HepG2 (cell line): ENCODE data around the gene NGDN. TPM values are rescaled to one million over a fixed set of nuclear protein-coding genes. Genes with fewer than 3 reads are reported as not detected.

ENCODE experiments used
- BRD4 ChIP-seq: sonication (generic); formaldehyde crosslinking; IDR thresholded peaks from 2 replicates; pipeline ENCODE4 v1.4.0; 2020; ENCODE audit warnings: missing genetic modification reagents
- CEBPG ChIP-seq: IDR thresholded peaks from 2 replicates; pipeline ENCODE4 v1.6.1; 2016
- DBP ChIP-seq: sonication (generic); formaldehyde crosslinking; IDR thresholded peaks from 2 replicates; pipeline ENCODE4 v1.4.0; 2020; ENCODE audit warnings: missing genetic modification reagents; ENCODE audit errors: not compliant biosample characterization
- EEA1 ChIP-seq: sonication (generic); formaldehyde crosslinking; IDR thresholded peaks from 2 replicates; pipeline ENCODE4 v1.5.1; 2020; ENCODE audit warnings: mild to moderate bottlenecking, missing genetic modification reagents, borderline replicate concordance
- GTF3A ChIP-seq: sonication (generic); formaldehyde crosslinking; conservative IDR thresholded peaks from 2 replicates; pipeline ENCODE4 v1.4.0; 2020; ENCODE audit warnings: mild to moderate bottlenecking, missing genetic modification reagents
- HES4 ChIP-seq: sonication (generic); formaldehyde crosslinking; IDR thresholded peaks from 2 replicates; pipeline ENCODE4 v1.9.0; 2021; ENCODE audit warnings: mild to moderate bottlenecking, missing genetic modification reagents, borderline replicate concordance
- HIC2 ChIP-seq: sonication (generic); formaldehyde crosslinking; IDR thresholded peaks from 2 replicates; pipeline ENCODE4 v1.9.0; 2022; ENCODE audit warnings: low read depth, missing genetic modification reagents
- ISL2 ChIP-seq: sonication (generic); formaldehyde crosslinking; IDR thresholded peaks from 2 replicates; pipeline ENCODE4 v1.5.0; 2020; ENCODE audit warnings: missing genetic modification reagents
- MAFF ChIP-seq: IDR thresholded peaks from 2 replicates; pipeline ENCODE4 v1.6.1; 2011; ENCODE audit warnings: low read depth, low read length, improper control_type of control experiment
- RBAK ChIP-seq: sonication (generic); formaldehyde crosslinking; IDR thresholded peaks from 2 replicates; pipeline ENCODE4 v1.5.1; 2020; ENCODE audit warnings: mild to moderate bottlenecking, missing genetic modification reagents
- SALL1 ChIP-seq: sonication (generic); formaldehyde crosslinking; IDR thresholded peaks from 2 replicates; pipeline ENCODE4 v1.8.0; 2022; ENCODE audit warnings: mild to moderate bottlenecking, missing genetic modification reagents
- YY1 ChIP-seq: IDR thresholded peaks from 2 replicates; pipeline ENCODE4 v1.6.1; 2011; ENCODE audit warnings: low read length, low read depth, moderate library complexity, mild to moderate bottlenecking; ENCODE audit not compliant: insufficient read depth, insufficient replicate concordance
- ZBTB42 ChIP-seq: sonication (generic); formaldehyde crosslinking; IDR thresholded peaks from 2 replicates; pipeline ENCODE4 v1.5.0; 2020; ENCODE audit warnings: mild to moderate bottlenecking, missing genetic modification reagents
- ZBTB44 ChIP-seq: sonication (generic); formaldehyde crosslinking; IDR thresholded peaks from 2 replicates; pipeline ENCODE4 v1.4.0; 2020; ENCODE audit warnings: missing genetic modification reagents
- ZC3H4 ChIP-seq: sonication (generic); formaldehyde crosslinking; IDR thresholded peaks from 2 replicates; pipeline ENCODE4 v1.4.0; 2020; ENCODE audit warnings: missing genetic modification reagents, borderline replicate concordance
- ZMYM2 ChIP-seq: sonication (generic); formaldehyde crosslinking; IDR thresholded peaks from 2 replicates; pipeline ENCODE4 v1.8.0; 2022; ENCODE audit warnings: mild to moderate bottlenecking, missing genetic modification reagents
- ZMYM4 ChIP-seq: sonication (generic); formaldehyde crosslinking; IDR thresholded peaks from 2 replicates; pipeline ENCODE4 v1.8.1; 2023; ENCODE audit warnings: mild to moderate bottlenecking, missing genetic modification reagents
- ZNF232 ChIP-seq: sonication (generic); formaldehyde crosslinking; IDR thresholded peaks from 2 replicates; pipeline ENCODE4 v1.4.0; 2020; ENCODE audit warnings: missing genetic modification reagents, borderline replicate concordance
- ZNF282 ChIP-seq: fragments of 450-650 bp; IDR thresholded peaks from 2 replicates; pipeline ENCODE4 v1.6.1; 2018; ENCODE audit not compliant: partially characterized antibody
- ZNF564 ChIP-seq: sonication (generic); formaldehyde crosslinking; IDR thresholded peaks from 2 replicates; pipeline ENCODE4 v1.8.1; 2023; ENCODE audit warnings: mild to moderate bottlenecking, missing genetic modification reagents
- ZNF589 ChIP-seq: sonication (generic); formaldehyde crosslinking; conservative IDR thresholded peaks from 2 replicates; pipeline ENCODE4 v1.8.0; 2022; ENCODE audit warnings: mild to moderate bottlenecking, moderate library complexity, missing genetic modification reagents
- polyA plus RNA-seq, 8 experiments: library from polyadenylated mRNA; depleted of rRNA in 3 of 8; stranded (reverse) in 7 of 8; unstranded in 1 of 8; fragments of >200 nt; fragmentation: Illumina TruSeq in 4 of 8; extraction: Trizol in 4 of 8; gene quantifications; 2 replicates each; pipeline versions ENCODE4 v1.2.1 to v1.2.3, GENCODE V29; 2011 to 2016; ENCODE audit warnings: low read depth in 4 of 8, missing spikeins in 1 of 8, mixed read lengths in 1 of 8; ENCODE audit not compliant: insufficient read depth in 1 of 8
- total RNA-seq, 5 experiments: library from RNA; depleted of rRNA; stranded (reverse); fragments of >200 nt; fragmentation: Illumina TruSeq; extraction: Trizol; gene quantifications; 2 replicates each; pipeline ENCODE4 v1.2.3, GENCODE V29; 2016; ENCODE audit warnings: low read depth in 1 of 5
- TF ChIP-seq, protein P1 (sequence below): sonication (generic); formaldehyde crosslinking; IDR thresholded peaks from 2 replicates; pipeline ENCODE4 v1.8.1; 2023; ENCODE audit warnings: mild to moderate bottlenecking, moderate library complexity, missing genetic modification reagents

NGDN gene
- total and polyA plus RNA-seq, 2 of the 13 experiments (the other 11 are each of a cell fraction or from before 2014, with no cell fraction given) = 154 to 216 TPM

- no peak for TF ChIP-seq MAFF
- TF ChIP-seq ZMYM4 = peak; percentile 100
- TF ChIP-seq CEBPG = peak; percentile 37; the same call in 1 of the 2 replicates
- peak; percentile 52; the same call in 1 of the 2 replicates for TF ChIP-seq HIC2
- no peak for TF ChIP-seq ZNF589 (CRISPR knock-in tag)
- peak; percentile 52 for TF ChIP-seq DBP (CRISPR knock-in tag)
- peak; percentile 68 for TF ChIP-seq BRD4 (CRISPR knock-in tag)
- TF ChIP-seq SALL1 (CRISPR knock-in tag) = peak; percentile 95
- TF ChIP-seq HES4 (CRISPR knock-in tag) = peak; percentile 77; the same call in 1 of the 2 replicates
- TF ChIP-seq ZNF232 (CRISPR knock-in tag) = peak; percentile 91
- TF ChIP-seq ZNF564 = peak; percentile 85; the same call in 1 of the 2 replicates
- TF ChIP-seq EEA1 (CRISPR knock-in tag) = peak; percentile 93; the same call in 1 of the 2 replicates
- TF ChIP-seq ZBTB44 = peak; percentile 93
- TF ChIP-seq ZNF282 = no peak
- TF ChIP-seq ZMYM2 (CRISPR knock-in tag) = peak; percentile 94
- TF ChIP-seq ZC3H4 = peak; percentile 78; the same call in 1 of the 2 replicates
- TF ChIP-seq RBAK (CRISPR knock-in tag) = 0 out of 2 replicates have a peak, but pooled peaks have one; percentile 8
- peak; percentile 61 for TF ChIP-seq ISL2 (CRISPR knock-in tag)
- TF ChIP-seq, protein P1, sequence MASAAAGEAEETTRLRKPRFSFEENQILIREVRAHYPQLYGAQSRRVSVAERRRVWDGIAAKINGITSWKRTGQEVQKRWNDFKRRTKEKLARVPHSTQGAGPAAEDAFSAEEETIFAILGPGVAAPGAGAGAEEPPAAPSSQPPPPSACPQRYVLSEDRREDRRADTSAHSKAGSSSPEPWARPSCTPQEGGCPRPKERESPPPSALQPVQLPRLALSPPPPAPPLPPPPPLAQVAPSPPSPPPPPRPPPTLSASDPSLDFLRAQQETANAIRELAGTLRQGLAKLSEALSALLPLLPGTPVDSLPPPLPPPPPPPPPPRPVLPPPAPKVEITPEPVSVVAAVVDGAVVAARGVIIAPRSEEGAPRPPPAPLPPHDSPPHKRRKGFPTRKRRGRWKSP (CRISPR knock-in tag) = peak; percentile 44; the same call in 1 of the 2 replicates
- no peak for TF ChIP-seq GTF3A (CRISPR knock-in tag)
- TF ChIP-seq ZBTB42 = peak; percentile 25
- peak; percentile 99 for TF ChIP-seq YY1
Observed at GRCh38 chr14:23469127-23469905, at the start of gene NGDN (continued).
